Smooth muscle cell (in vitro differentiated cells): ENCODE measurements around the gene MYH13. TPM values are rescaled to one million over a fixed set of nuclear protein-coding genes. Genes with fewer than 3 reads are reported as not detected.

Experiments
- DNase-seq: peaks from one replicate; lab custom pipeline; 2025; ENCODE audit not compliant: unreplicated experiment; lab: John Stamatoyannopoulos, UW
- H2AFZ ChIP-seq: fragments of 200-600 bp; sonication (generic); 2 replicates; pipeline ENCODE4 v1.6.0; 2016; ENCODE audit warnings: antibody characterized with exemption, low read depth, mild to moderate bottlenecking
- H3F3A ChIP-seq: fragments of 200-600 bp; sonication (generic); 2 replicates; pipeline ENCODE4 v1.6.0; 2017; ENCODE audit warnings: antibody characterized with exemption, low read depth
- H3K27ac ChIP-seq: fragments of 200-600 bp; sonication (generic); 2 replicates; pipeline ENCODE4 v1.5.1; 2016; ENCODE audit warnings: low read depth, mild to moderate bottlenecking
- H3K27me3 ChIP-seq: fragments of 200-600 bp; sonication (generic); 2 replicates; pipeline ENCODE4 v1.6.1; 2016; ENCODE audit warnings: low read depth, mild to moderate bottlenecking
- H3K36me3 ChIP-seq: fragments of 200-600 bp; sonication (generic); 2 replicates; pipeline ENCODE4 v1.5.1; 2016; ENCODE audit warnings: low read depth
- H3K4me1 ChIP-seq: fragments of 200-600 bp; sonication (generic); 2 replicates; pipeline ENCODE4 v1.5.1; 2016; ENCODE audit warnings: low read depth
- H3K4me2 ChIP-seq: fragments of 200-600 bp; sonication (generic); 2 replicates; pipeline ENCODE4 v1.6.0; 2016; ENCODE audit warnings: mild to moderate bottlenecking
- H3K4me3 ChIP-seq: fragments of 200-600 bp; sonication (generic); 2 replicates; pipeline ENCODE4 v1.5.1; 2016; ENCODE audit warnings: mild to moderate bottlenecking
- H3K79me2 ChIP-seq: fragments of 200-600 bp; sonication (generic); 2 replicates; pipeline ENCODE4 v1.6.0; 2016; ENCODE audit warnings: low read depth, mild to moderate bottlenecking
- H3K9ac ChIP-seq: fragments of 200-600 bp; sonication (generic); 2 replicates; pipeline ENCODE4 v1.6.0; 2016; ENCODE audit warnings: low read depth
- H3K9me3 ChIP-seq: fragments of 200-600 bp; sonication (generic); replicated peaks from 2 replicates; pipeline ENCODE4 v1.5.1; 2016; ENCODE audit warnings: low read depth
- H4K20me1 ChIP-seq: fragments of 200-600 bp; sonication (generic); 2 replicates; pipeline ENCODE4 v1.6.0; 2016; ENCODE audit warnings: low read depth
- WGBS: methylation state at CpG from one replicate; pipeline ENCODE4 v1.1.7; 2016; ENCODE audit warnings: low lambda C conversion rate; 5-methylcytosine and 5-hydroxymethylcytosine counted together
- polyA plus RNA-seq: library from polyadenylated mRNA; unstranded; fragments of >200 nt; fragmentation: Nextera tagmentation; extraction: Ambion mirVana; gene quantifications from 2 replicates; pipeline ENCODE4 v1.2.1, GENCODE V29; 2016
- total RNA-seq: library from RNA; depleted of rRNA; stranded (reverse); fragments of >200 nt; gene quantifications from 2 replicates; pipeline ENCODE4 v1.2.3, GENCODE V29; 2014
- TF ChIP-seq, protein P1 (sequence below): fragments of 200-600 bp; sonication (generic); IDR thresholded peaks from 2 replicates; pipeline ENCODE4 v1.5.1; 2017; ENCODE audit warnings: borderline replicate concordance, mild to moderate bottlenecking, antibody characterized with exemption; ENCODE audit not compliant: insufficient read depth, poor library complexity, severe bottlenecking

The MYH13 gene
- total and polyA plus RNA-seq, 2 experiments from 2014 or later: 0.09 TPM; not detected in 1

DNA sequence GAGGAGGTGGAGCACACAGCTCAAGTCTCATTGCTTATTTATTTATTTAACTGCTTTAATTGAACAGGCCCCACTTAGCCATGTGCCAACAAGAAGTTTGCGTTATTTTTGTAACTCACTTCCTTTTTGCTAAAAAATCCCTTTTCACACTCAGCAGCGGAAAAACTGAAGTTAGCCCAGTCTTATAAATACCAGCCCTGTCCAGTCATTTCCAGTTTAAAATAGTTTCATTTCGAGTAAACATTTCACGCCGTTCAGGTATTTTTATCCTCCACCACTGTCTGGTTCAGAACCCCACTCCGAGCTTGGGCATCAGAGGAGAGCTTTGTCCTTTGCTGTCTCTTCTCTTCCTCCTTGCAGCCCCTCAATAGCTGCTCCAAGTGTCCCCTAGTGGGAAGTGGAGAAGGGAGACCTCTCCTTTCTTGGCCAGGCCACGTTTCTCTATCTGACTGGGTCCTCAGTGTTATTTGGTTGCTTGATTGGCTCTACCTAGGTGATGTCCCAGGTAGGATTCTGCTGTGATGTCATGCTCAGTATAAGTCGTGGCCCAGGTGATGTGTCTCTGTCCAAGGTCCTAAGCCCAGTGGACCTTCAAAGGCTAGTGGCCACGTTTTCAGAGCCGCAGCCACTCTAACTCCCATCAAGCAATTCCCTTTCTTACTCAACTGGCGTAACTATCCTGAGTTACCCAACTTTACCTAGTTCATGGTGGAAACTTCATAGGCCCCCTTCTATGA lies 121.4 kb downstream of the MYH13 start:
- H3K27ac ChIP-seq: peak overlapping the region; percentile 81
- WGBS: 52% methylated on average over 11 of the region's 11 CpGs
- no peaks in the 10 kb centered on the region for H3K9me3 ChIP-seq
- H3K79me2 ChIP-seq: no peaks in the 10 kb centered on the region
- TF ChIP-seq, protein P1, sequence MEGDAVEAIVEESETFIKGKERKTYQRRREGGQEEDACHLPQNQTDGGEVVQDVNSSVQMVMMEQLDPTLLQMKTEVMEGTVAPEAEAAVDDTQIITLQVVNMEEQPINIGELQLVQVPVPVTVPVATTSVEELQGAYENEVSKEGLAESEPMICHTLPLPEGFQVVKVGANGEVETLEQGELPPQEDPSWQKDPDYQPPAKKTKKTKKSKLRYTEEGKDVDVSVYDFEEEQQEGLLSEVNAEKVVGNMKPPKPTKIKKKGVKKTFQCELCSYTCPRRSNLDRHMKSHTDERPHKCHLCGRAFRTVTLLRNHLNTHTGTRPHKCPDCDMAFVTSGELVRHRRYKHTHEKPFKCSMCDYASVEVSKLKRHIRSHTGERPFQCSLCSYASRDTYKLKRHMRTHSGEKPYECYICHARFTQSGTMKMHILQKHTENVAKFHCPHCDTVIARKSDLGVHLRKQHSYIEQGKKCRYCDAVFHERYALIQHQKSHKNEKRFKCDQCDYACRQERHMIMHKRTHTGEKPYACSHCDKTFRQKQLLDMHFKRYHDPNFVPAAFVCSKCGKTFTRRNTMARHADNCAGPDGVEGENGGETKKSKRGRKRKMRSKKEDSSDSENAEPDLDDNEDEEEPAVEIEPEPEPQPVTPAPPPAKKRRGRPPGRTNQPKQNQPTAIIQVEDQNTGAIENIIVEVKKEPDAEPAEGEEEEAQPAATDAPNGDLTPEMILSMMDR: no peak
- no peaks in the 10 kb centered on the region for H4K20me1 ChIP-seq
- H3K4me2 ChIP-seq: peak overlapping the region; percentile 73
- no peak overlapping the region for H2AFZ ChIP-seq
- H3K4me1 ChIP-seq: peaks cover 12% of the 10 kb centered on the region
- H3K36me3 ChIP-seq: no peaks in the 10 kb centered on the region
- H3K4me3 ChIP-seq: no peak overlapping the region
- no peaks in the 10 kb centered on the region for H3K27me3 ChIP-seq
- H3F3A ChIP-seq: peaks cover 25% of the 10 kb centered on the region
- no peak for DNase-seq
- H3K9ac ChIP-seq: peak overlapping the region; percentile 21

Other genes starting within 250 kb of the MYH13 start
- 103 and 127 TPM in 2 replicates for gene GAS7, start 174.4 kb downstream of the MYH13 start, total RNA-seq
- gene GAS7, start 174.4 kb downstream of the MYH13 start, polyA plus RNA-seq: 73.9 and 86.8 TPM in 2 replicates
- not detected in 2 replicates for gene MYH8, start 48.9 kb upstream of the MYH13 start, total RNA-seq
- not detected in 2 replicates for gene MYH8, start 48.9 kb upstream of the MYH13 start, polyA plus RNA-seq
- not detected in 2 replicates for gene MYH4, start 96.6 kb upstream of the MYH13 start, total RNA-seq
- not detected in 2 replicates for gene MYH4, start 96.6 kb upstream of the MYH13 start, polyA plus RNA-seq
- not detected in 2 replicates for gene MYH1, start 145.5 kb upstream of the MYH13 start, total RNA-seq
- gene MYH1, start 145.5 kb upstream of the MYH13 start, polyA plus RNA-seq: not detected in 2 replicates
- gene MYH2, start 176.7 kb upstream of the MYH13 start, total RNA-seq: not detected in 2 replicates
- not detected in 2 replicates for gene MYH2, start 176.7 kb upstream of the MYH13 start, polyA plus RNA-seq